Neural crest cell (in vitro differentiated cells): ENCODE data around the gene RFPL4AL1. TPM values are rescaled to one million over a fixed set of nuclear protein-coding genes. Genes with fewer than 3 reads are reported as not detected.
"Not testable (repeated sequence)": the region's sequence is repeated elsewhere in the genome, so short reads cannot be mapped to it uniquely, and the experiment has no call there.

Experiments used
- DNase-seq: peaks from one replicate; pipeline ENCODE4 v3.0.0; 2021; ENCODE audit warnings: low read depth, mixed read lengths, low spot score
- H3K27ac Mint-ChIP-seq: one replicate; pipeline ENCODE4 v1.8.0; 2021; ENCODE audit warnings: mild to moderate bottlenecking, mixed read lengths; ENCODE audit not compliant: unreplicated experiment
- H3K27me3 Mint-ChIP-seq: 2 replicates; pipeline ENCODE4 v1.8.0; 2021; ENCODE audit warnings: low read depth, mild to moderate bottlenecking, mixed read lengths
- H3K36me3 Mint-ChIP-seq: 2 replicates; pipeline ENCODE4 v1.8.0; 2021; ENCODE audit warnings: low read depth, mild to moderate bottlenecking, mixed read lengths
- H3K4me1 Mint-ChIP-seq: 2 replicates; pipeline ENCODE4 v1.8.0; 2021; ENCODE audit warnings: mixed read lengths
- H3K4me3 Mint-ChIP-seq: one replicate; pipeline ENCODE4 v1.8.0; 2021; ENCODE audit warnings: mild to moderate bottlenecking, mixed read lengths
- H3K9me3 Mint-ChIP-seq: 2 replicates; pipeline ENCODE4 v1.8.0; 2021; ENCODE audit warnings: mixed read lengths
- total RNA-seq: library from RNA; stranded (reverse); gene quantifications from 2 replicates; pipeline ENCODE4 v1.2.1, GENCODE V29; 2021
- TF ChIP-seq, protein P1 (sequence below): fragments of 200-600 bp; sonication (generic); conservative IDR thresholded peaks from 2 replicates; pipeline ENCODE4 v1.5.0; 2021; ENCODE audit warnings: antibody characterized with exemption, mild to moderate bottlenecking

RFPL4AL1 gene
- total RNA-seq, 1 donor from 2014 or later: not detected

DNA sequence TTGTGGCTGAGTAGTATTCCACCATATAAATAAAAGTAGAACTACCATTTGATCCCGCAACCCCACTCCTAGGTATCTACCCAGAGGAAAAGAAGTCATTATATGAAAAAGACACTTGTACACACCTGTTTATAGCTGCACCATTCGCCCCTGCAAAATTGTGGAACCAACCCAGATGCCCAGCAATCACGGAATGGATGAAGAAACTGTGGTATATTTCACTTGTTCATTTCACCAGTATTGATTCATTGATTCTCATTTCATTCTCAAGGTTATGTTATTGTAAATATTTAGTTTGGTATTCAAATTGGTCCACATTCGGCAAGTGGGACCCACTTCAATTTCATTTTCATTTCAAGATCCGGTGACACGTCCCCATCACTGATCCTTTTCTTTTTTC, 18.2 kb upstream of the RFPL4AL1 start:
- Mint-ChIP-seq H3K4me3 (no peak overlapping the region), H3K36me3 (no peaks in the 10 kb centered on the region), H3K9me3 (peaks cover 22% of the 10 kb centered on the region), H3K4me1 (no peaks in the 10 kb centered on the region), H3K27me3 (no peaks in the 10 kb centered on the region), H3K27ac (no peak overlapping the region)
- no peak for DNase-seq
- TF ChIP-seq, protein P1, sequence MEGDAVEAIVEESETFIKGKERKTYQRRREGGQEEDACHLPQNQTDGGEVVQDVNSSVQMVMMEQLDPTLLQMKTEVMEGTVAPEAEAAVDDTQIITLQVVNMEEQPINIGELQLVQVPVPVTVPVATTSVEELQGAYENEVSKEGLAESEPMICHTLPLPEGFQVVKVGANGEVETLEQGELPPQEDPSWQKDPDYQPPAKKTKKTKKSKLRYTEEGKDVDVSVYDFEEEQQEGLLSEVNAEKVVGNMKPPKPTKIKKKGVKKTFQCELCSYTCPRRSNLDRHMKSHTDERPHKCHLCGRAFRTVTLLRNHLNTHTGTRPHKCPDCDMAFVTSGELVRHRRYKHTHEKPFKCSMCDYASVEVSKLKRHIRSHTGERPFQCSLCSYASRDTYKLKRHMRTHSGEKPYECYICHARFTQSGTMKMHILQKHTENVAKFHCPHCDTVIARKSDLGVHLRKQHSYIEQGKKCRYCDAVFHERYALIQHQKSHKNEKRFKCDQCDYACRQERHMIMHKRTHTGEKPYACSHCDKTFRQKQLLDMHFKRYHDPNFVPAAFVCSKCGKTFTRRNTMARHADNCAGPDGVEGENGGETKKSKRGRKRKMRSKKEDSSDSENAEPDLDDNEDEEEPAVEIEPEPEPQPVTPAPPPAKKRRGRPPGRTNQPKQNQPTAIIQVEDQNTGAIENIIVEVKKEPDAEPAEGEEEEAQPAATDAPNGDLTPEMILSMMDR: no peak

- H3K27ac Mint-ChIP-seq: no peak overlapping the region
- peaks cover 25% of the 10 kb centered on the region for H3K9me3 Mint-ChIP-seq
- H3K4me3 Mint-ChIP-seq: no peak overlapping the region
- H3K27me3 Mint-ChIP-seq: no peaks in the 10 kb centered on the region
- no peak for DNase-seq
- H3K36me3 Mint-ChIP-seq: no peaks in the 10 kb centered on the region
- no peaks in the 10 kb centered on the region for H3K4me1 Mint-ChIP-seq
- TF ChIP-seq, protein P1: no peak
Measured at GRCh38 chr19:55753401-55753800, 15.5 kb upstream of the RFPL4AL1 start.

GRCh38 chr19:55756808-55757207, 12.1 kb upstream of the RFPL4AL1 start:
- H3K27ac Mint-ChIP-seq, DNase-seq, H3K4me3 Mint-ChIP-seq, H3K36me3 Mint-ChIP-seq, H3K27me3 Mint-ChIP-seq, H3K4me1 Mint-ChIP-seq: not testable (repeated sequence)
- H3K9me3 Mint-ChIP-seq: peaks cover 16% of the 10 kb centered on the region

DNA sequence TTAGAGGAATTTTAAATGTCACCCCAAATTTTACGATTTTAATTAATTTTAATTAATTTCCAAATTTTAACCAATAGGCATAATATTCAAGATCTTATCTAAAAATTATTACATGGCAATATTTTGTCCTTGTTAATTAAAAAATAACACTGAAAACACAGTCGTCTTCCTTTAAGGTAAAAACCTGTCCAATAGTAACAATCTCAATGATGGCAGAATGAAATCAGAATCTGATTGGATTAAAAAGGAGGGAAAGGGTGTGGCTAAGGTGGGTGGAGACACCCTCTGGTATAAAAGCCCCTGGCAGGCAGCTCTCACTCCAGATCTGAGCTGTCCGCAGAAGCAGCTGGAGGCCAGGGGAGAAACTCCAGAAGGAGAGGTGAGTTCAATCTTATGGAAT, 10.1 kb upstream of the RFPL4AL1 start, which contains the start of gene RFPL4A:
Gene RFPL4A (plus strand): TSS at position 301 of the 400 bp plus-strand sequence. CDS start 2,704 bp downstream, outside the sequence.
- not testable (repeated sequence) for H3K36me3 Mint-ChIP-seq, H3K27me3 Mint-ChIP-seq
- H3K9me3 Mint-ChIP-seq: peaks cover 13% of the 10 kb centered on the region

GRCh38 chr19:55766466-55766865, 2.5 kb upstream of the RFPL4AL1 start:
- Mint-ChIP-seq H3K27ac (no peak overlapping the region), H3K4me3 (no peak overlapping the region), H3K4me1 (no peaks in the 10 kb centered on the region), H3K27me3 (no peaks in the 10 kb centered on the region), H3K9me3 (peaks cover 7% of the 10 kb centered on the region), H3K36me3 (no peaks in the 10 kb centered on the region)
- TF ChIP-seq, protein P1: no peak
- no peak for DNase-seq

More for the DNA sequence above, 10.1 kb upstream of the RFPL4AL1 start, which contains the start of gene RFPL4A:
- H3K4me1 Mint-ChIP-seq, H3K27ac Mint-ChIP-seq, H3K4me3 Mint-ChIP-seq, DNase-seq: not testable (repeated sequence)

DNA sequence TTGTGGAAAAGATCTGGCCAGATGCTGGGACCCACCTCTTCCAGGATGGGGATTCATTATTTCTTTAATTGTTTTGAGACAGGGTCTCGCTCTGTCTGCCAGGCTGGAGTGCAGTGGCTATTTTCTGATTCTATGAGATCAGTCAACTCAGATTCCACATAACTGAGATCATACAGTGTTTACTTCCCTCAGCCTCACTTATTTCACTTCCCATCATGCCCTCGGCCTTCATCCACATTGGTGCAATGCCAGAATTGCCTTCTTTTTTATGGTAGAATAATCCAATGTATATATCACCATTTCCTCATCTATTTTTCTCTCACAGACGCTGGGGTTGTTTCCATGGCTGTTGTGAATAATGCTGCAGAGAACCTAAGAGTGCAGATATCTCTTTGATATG, 714 bp downstream of the RFPL4AL1 start:
- not testable (repeated sequence) for H3K9me3 Mint-ChIP-seq

GRCh38 chr19:55777528-55777927, 8.6 kb downstream of the RFPL4AL1 start:
- Mint-ChIP-seq H3K9me3 (peaks cover 20% of the 10 kb centered on the region), H3K36me3 (no peaks in the 10 kb centered on the region), H3K27me3 (no peaks in the 10 kb centered on the region), H3K4me3 (no peak overlapping the region), H3K27ac (no peak overlapping the region), H3K4me1 (no peaks in the 10 kb centered on the region)
- DNase-seq: no peak
- TF ChIP-seq, protein P1: no peak

More for the DNA sequence above, 714 bp downstream of the RFPL4AL1 start:
- not testable (repeated sequence) for DNase-seq, H3K27ac Mint-ChIP-seq, H3K4me3 Mint-ChIP-seq, H3K4me1 Mint-ChIP-seq, H3K36me3 Mint-ChIP-seq, H3K27me3 Mint-ChIP-seq
